Choroid plexus epithelial cell (primary cell): ENCODE results near the gene LLPH.
A peak's percentile ranks its signal among the peaks of the same experiment; 100 is the strongest.
"Not testable (repeated sequence)": the region's sequence is repeated elsewhere in the genome, so short reads cannot be mapped to it uniquely, and the experiment has no call there.

Experiments
- DNase-seq: peaks from one replicate; pipeline ENCODE4 v3.0.0-alpha.2; 2010; ENCODE audit warnings: low read depth
- H3K4me3 ChIP-seq: 2 replicates; pipeline ENCODE4 v1.5.1; 2011; ENCODE audit warnings: low read depth, mild to moderate bottlenecking, control low read depth, low read length, moderate library complexity
- CTCF ChIP-seq: conservative IDR thresholded peaks from 2 replicates; pipeline ENCODE4 v1.5.1; 2011; ENCODE audit warnings: low read depth, mild to moderate bottlenecking, control low read depth, inconsistent platforms, low read length, moderate library complexity

LLPH gene

GRCh38 chr12:66130267-66131066, at the start of gene LLPH:
Gene LLPH, minus strand, starts transcription at chr12:66130750. Its CDS starts 1,644 bp downstream, at chr12:66129106.
- TF ChIP-seq CTCF: no peak
- DNase-seq: peak; percentile 89
- H3K4me3 ChIP-seq: peak within 1 kb of the TSS; percentile 95

- TF ChIP-seq CTCF: no peak
- H3K4me3 ChIP-seq: no peak overlapping the region
- DNase-seq: peak; percentile 55
Measured at GRCh38 chr12:66176105-66176900, 45.8 kb upstream of the LLPH start.

GRCh38 chr12:66174391-66175325, 44.1 kb upstream of the LLPH start:
- not testable (repeated sequence) for H3K4me3 ChIP-seq, DNase-seq

GRCh38 chr12:66170606-66171005, 40.1 kb upstream of the LLPH start:
- no peak for DNase-seq
- H3K4me3 ChIP-seq: no peak overlapping the region
- no peak for TF ChIP-seq CTCF

GRCh38 chr12:66169221-66170170, 38.9 kb upstream of the LLPH start, which contains the start of gene TMBIM4:
Gene TMBIM4, minus strand, starts transcription at chr12:66169996. Its CDS starts 45 bp downstream, at chr12:66169951.
- peak; percentile 97 for DNase-seq
- TF ChIP-seq CTCF: peak; percentile 53
- H3K4me3 ChIP-seq: peak within 1 kb of the TSS; percentile 90

- no peak for TF ChIP-seq CTCF
- H3K4me3 ChIP-seq: peak overlapping the region; percentile 90
- DNase-seq: no peak
Measured at GRCh38 chr12:66168410-66168809, 37.9 kb upstream of the LLPH start.
